ENCODE results near the gene CENPP. TPM values are rescaled to one million over a fixed set of nuclear protein-coding genes. Genes with fewer than 3 reads are reported as not detected.

CENPP gene
- total RNA-seq, 2 donors from 2014 or later, result 0.78 to 2.3 TPM

DNA sequence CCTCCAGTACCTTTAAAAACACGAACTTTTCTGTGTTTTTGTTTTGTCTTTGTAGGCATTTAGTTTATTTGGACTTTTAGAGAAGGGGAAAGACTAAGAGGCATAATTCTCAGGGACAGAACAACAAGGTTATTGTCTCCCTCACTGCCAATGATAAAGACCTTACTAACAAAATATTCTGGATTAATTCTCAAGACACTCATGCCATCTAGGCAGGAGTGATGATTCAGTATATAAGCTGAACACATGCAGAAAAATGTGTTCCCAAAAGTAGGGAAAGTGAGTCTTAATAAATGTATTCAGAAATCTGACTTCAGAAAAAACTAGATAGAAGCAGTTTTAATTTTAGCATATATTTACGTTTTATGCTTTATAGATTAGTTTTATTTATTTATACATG is 173.9 kb downstream of the CENPP start:
- WGBS, 2 donors, result 47 to 68% methylated on average over 2 of the region's 2 CpGs
- no peak overlapping the region for H3K27ac ChIP-seq
- H3K27me3 ChIP-seq, result no peaks in the 10 kb centered on the region
- no peaks in the 10 kb centered on the region for H3K4me1 ChIP-seq
- TF ChIP-seq, protein P1, sequence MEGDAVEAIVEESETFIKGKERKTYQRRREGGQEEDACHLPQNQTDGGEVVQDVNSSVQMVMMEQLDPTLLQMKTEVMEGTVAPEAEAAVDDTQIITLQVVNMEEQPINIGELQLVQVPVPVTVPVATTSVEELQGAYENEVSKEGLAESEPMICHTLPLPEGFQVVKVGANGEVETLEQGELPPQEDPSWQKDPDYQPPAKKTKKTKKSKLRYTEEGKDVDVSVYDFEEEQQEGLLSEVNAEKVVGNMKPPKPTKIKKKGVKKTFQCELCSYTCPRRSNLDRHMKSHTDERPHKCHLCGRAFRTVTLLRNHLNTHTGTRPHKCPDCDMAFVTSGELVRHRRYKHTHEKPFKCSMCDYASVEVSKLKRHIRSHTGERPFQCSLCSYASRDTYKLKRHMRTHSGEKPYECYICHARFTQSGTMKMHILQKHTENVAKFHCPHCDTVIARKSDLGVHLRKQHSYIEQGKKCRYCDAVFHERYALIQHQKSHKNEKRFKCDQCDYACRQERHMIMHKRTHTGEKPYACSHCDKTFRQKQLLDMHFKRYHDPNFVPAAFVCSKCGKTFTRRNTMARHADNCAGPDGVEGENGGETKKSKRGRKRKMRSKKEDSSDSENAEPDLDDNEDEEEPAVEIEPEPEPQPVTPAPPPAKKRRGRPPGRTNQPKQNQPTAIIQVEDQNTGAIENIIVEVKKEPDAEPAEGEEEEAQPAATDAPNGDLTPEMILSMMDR (IDR thresholded peaks at IDR 0.05), result no peak
- TF ChIP-seq POLR2A (IDR thresholded peaks at IDR 0.05), result no peak
- no peak for DNase-seq
- intact Hi-C loops (cut with DNase I), result no loop called here
- no peaks in the 10 kb centered on the region for H3K9me3 ChIP-seq
- H3K36me3 ChIP-seq (replicated peaks in 1 of 2; ENCODE audit: insufficient read depth in 1 of 2, low read depth in 2 of 2), result no peaks in the 10 kb centered on the region
- no peak overlapping the region for H3K4me3 ChIP-seq
- no peak for ATAC-seq

DNA sequence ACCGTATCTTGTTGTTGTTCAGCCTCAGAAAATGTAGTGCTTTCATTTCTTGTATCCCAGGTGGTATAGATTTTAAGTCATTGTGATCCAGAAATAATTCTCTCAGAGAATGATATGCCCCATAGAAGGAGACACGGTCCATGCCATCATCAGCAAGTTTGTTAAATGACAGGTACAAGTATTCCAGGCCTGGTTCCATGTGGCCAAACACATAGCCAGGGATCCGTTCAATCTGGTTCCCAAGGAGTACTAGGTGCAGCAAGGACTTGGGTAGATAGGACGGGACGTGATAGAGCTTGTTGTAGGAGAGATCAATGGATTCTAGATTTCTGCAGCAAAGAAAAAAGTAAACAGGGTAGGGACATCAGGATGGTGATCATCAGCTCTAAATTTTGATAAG is 175.0 kb downstream of the CENPP start:
- no peaks in the 10 kb centered on the region for H3K9me3 ChIP-seq
- TF ChIP-seq, protein P1 (IDR thresholded peaks at IDR 0.05), result no peak
- no peak for TF ChIP-seq POLR2A (IDR thresholded peaks at IDR 0.05)
- no peak for DNase-seq
- no peaks in the 10 kb centered on the region for H3K27me3 ChIP-seq
- H3K4me1 ChIP-seq, result no peaks in the 10 kb centered on the region
- no peak overlapping the region for H3K4me3 ChIP-seq
- intact Hi-C loops (cut with DNase I), result no loop called here
- H3K27ac ChIP-seq, result no peak overlapping the region
- WGBS, 2 donors, result 90 to 92% methylated on average over 5 of the region's 5 CpGs
- ATAC-seq, result no peak
- no peaks in the 10 kb centered on the region for H3K36me3 ChIP-seq (replicated peaks in 1 of 2; ENCODE audit: insufficient read depth in 1 of 2, low read depth in 2 of 2)

DNA sequence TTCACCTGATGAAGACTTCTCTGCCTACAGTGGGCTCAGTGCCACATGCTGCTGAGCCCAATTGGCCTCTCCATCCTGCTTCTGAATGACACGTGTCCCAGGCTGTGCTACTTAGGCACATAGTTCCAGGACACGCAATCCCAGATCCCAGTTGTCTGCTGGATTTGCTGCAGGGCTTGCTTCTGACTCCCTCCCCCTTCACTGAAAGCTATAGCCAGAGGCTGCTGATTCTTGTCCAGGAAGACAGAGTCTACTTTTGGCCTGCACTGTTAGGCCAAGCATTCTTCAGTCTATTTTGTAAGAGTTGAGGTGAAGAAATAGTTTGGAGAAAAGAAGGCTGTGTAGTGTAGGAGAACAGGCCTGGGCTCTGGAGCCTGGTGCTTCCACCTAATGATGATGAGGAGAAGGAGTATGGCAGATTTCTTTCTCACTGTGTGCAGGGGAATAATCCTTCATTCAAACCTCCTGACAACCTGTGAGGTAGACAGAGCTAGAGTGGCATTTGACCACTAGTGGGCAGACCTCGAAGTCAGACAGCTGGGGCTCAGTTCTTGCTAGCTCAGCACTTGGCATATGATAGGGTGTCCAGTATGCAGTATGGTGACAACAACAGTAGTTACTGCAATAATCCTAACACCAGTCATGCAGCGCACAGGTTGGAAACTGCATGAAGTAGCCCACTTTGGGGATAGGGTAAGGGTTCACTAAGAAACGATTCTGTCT is 176.1 kb downstream of the CENPP start:
- WGBS, 2 donors, result 77 to 83% methylated on average over 5 of the region's 5 CpGs
- Histone ChIP-seq H3K36me3 (replicated peaks in 1 of 2; ENCODE audit: insufficient read depth in 1 of 2, low read depth in 2 of 2) (no peaks in the 10 kb centered on the region), H3K4me1 (no peaks in the 10 kb centered on the region), H3K4me3 (no peak overlapping the region), H3K27me3 (no peaks in the 10 kb centered on the region), H3K9me3 (no peaks in the 10 kb centered on the region), H3K27ac (no peak overlapping the region)
- ATAC-seq (peak; percentile 52), DNase-seq (peak; percentile 17 to 45 (median 33))
- intact Hi-C loops (cut with DNase I), result no loop called here
- TF ChIP-seq, protein P1 (IDR thresholded peaks at IDR 0.05), result peak in 4 of 7 experiments; percentile 18 to 46 (median 29)
- no peak for TF ChIP-seq POLR2A (IDR thresholded peaks at IDR 0.05)

DNA sequence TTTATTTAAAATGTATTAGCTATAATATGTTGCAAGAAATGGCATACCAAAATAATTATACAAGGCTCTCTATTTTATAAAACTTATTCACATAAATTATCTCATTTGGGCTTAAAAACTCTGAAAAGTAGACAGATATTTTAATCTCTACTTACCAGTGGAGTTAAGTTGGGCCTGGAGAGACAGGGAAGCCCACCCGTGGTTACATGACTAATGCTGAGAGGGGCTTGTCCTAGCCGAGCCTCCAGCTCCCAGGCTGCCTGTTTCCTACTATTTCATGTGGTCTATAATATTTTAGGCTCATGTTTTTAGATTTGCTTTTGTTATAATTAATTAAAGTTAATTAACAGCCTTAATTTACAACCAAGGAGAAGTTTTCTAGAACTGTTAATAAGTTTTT is 177.4 kb downstream of the CENPP start:
- H3K4me1 ChIP-seq, result no peaks in the 10 kb centered on the region
- no peaks in the 10 kb centered on the region for H3K36me3 ChIP-seq (replicated peaks in 1 of 2; ENCODE audit: insufficient read depth in 1 of 2, low read depth in 2 of 2)
- ATAC-seq, result no peak
- WGBS, 2 donors, result 69 to 88% methylated on average over 2 of the region's 2 CpGs
- H3K9me3 ChIP-seq, result no peaks in the 10 kb centered on the region
- H3K27me3 ChIP-seq, result no peaks in the 10 kb centered on the region
- no peak overlapping the region for H3K4me3 ChIP-seq
- no peak for DNase-seq
- intact Hi-C loops (cut with DNase I), result no loop called here
- no peak overlapping the region for H3K27ac ChIP-seq
- TF ChIP-seq, protein P1 (IDR thresholded peaks at IDR 0.05), result no peak
- TF ChIP-seq POLR2A (IDR thresholded peaks at IDR 0.05), result no peak

DNA sequence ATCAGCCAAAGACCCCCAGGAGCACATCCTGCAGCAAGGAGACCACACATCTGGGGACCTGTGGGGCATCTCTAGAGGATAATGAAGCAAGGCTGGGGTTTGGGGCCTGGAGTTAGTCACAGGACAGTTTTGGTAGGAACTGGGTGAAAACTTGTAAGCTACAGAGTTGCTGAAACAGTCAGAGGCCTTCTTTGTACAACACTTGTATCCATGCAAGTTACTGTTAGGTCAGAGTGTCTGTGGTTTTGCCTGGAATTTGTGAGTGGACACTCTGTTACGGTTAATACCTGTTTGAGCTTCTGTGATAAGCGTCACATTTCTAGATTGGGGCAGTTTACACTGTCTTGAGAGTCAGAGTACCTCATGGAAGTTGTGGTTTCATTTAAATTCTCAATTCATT is 179.1 kb downstream of the CENPP start:
- H3K36me3 ChIP-seq (replicated peaks in 1 of 2; ENCODE audit: insufficient read depth in 1 of 2, low read depth in 2 of 2), result no peaks in the 10 kb centered on the region
- intact Hi-C loops (cut with DNase I), result no loop called here
- no peaks in the 10 kb centered on the region for H3K9me3 ChIP-seq
- 96 to 100% methylated on average over 2 of the region's 2 CpGs for WGBS, 2 donors
- DNase-seq (no peak), ATAC-seq (no peak)
- no peak overlapping the region for H3K4me3 ChIP-seq
- no peak for TF ChIP-seq POLR2A (IDR thresholded peaks at IDR 0.05)
- TF ChIP-seq, protein P1 (IDR thresholded peaks at IDR 0.05), result no peak
- H3K4me1 ChIP-seq, result no peaks in the 10 kb centered on the region
- H3K27me3 ChIP-seq, result no peaks in the 10 kb centered on the region
- H3K27ac ChIP-seq, result no peak overlapping the region

All from body of pancreas (tissue), 4 donors.